ENCODE results near the gene COPG1. TPM values are rescaled to one million over a fixed set of nuclear protein-coding genes. Genes with fewer than 3 reads are reported as not detected.
A peak's percentile ranks its signal among the peaks of the same experiment; 100 is the strongest.

Gene COPG1
- total and polyA plus RNA-seq, 4 donors: 49.8 to 177 (median 87.0) TPM

DNA sequence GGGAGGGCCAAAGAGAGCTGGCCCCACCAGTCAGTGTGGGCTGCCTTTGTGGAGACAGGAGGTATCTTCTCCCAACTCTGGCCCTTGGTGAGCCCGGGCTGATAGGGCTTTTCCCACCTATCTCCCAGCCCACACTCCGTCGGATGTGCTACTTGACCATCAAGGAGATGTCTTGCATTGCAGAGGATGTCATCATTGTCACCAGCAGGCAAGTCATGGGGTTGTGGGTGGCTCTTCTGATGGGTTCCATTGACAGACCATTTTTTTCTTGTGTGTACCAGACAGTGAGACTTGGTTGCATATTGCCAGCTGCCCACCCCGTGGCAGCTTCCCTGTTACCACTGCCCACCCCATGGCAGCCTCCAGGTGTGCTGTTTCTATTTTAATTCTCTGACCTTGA, 3.3 kb downstream of the COPG1 start:
- WGBS: 96% methylated on average over 4 of the region's 4 CpGs
- DNase-seq (ENCODE audit: low spot score): no peak
- Histone ChIP-seq H3K4me3 (ENCODE audit: low read depth in 1 of 3, low read length in 3 of 3) (no peak overlapping the region), H3K9ac (ENCODE audit: low read depth in 1 of 2, low read length in 2 of 2) (no peak overlapping the region), H3K27ac (ENCODE audit: low read depth in 1 of 2, low read length in 2 of 2) (no peak overlapping the region), H3K27me3 (ENCODE audit: control insufficient read depth in 4 of 4, insufficient read depth in 4 of 4, low read length in 3 of 4) (no peaks in the 10 kb centered on the region), H3K9me3 (ENCODE audit: control insufficient read depth in 4 of 4, low read length in 3 of 4) (no peaks in the 10 kb centered on the region), H3K36me3 (ENCODE audit: control insufficient read depth in 4 of 4, insufficient read depth in 3 of 4, low read depth in 1 of 4, low read length in 3 of 4) (peaks cover 10 to 52% (median 47%) of the 10 kb centered on the region in 4 donors), H3K4me1 (ENCODE audit: control insufficient read depth in 4 of 4, insufficient read depth in 4 of 4, low read length in 3 of 4) (peaks cover 3 to 29% (median 26%) of the 10 kb centered on the region in 4 donors)
- no peak for TF ChIP-seq EGR1 (IDR thresholded peaks at IDR 0.05; ENCODE audit: low read depth in 2 of 2)
- TF ChIP-seq TAF1 (conservative IDR thresholded peaks at IDR 0.05): no peak
- no peak for TF ChIP-seq YY1 (IDR thresholded peaks at IDR 0.05)
- no peak for TF ChIP-seq SP1 (IDR thresholded peaks at IDR 0.05)
- no peak for TF ChIP-seq GABPA (IDR thresholded peaks at IDR 0.05 in 1 of 2, conservative IDR thresholded peaks at IDR 0.05 in 1 of 2)
- no peak for TF ChIP-seq FOXA1 (IDR thresholded peaks at IDR 0.05)
- no peak for TF ChIP-seq RAD21 (IDR thresholded peaks at IDR 0.05)
- TF ChIP-seq CTCF (IDR thresholded peaks at IDR 0.05; ENCODE audit: low read depth, low read length, missing input control): no peak
- TF ChIP-seq FOXA2 (IDR thresholded peaks at IDR 0.05): no peak

- 96% methylated on average over 12 of the region's 12 CpGs for WGBS
- DNase-seq (ENCODE audit: low spot score): no peak
- H3K36me3 ChIP-seq (ENCODE audit: control insufficient read depth in 4 of 4, insufficient read depth in 3 of 4, low read depth in 1 of 4, low read length in 3 of 4): peaks cover 13 to 64% (median 57%) of the 10 kb centered on the region in 4 donors
These were observed 5.3 kb downstream of the COPG1 start for GRCh38 chr3:129254536-129255230.

DNA sequence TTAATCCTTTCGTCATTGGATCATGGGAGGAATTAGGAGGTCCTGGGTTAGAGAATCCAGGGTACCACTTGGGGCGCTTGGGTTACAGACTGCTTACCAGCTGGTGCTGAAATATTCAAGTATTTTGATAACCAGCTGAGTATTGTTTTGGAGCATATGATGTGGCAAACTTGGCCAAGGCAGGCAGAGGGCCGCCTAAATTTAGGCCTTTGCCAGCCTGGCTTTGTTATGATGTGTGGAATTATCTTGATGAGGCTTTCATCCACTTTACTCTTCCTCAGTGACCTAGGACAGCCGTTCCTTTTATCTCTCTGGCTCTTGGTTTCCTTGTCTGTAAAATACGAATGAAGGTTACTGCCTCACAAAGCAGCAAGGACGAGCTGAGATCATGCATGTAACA, 6.9 kb downstream of the COPG1 start:
- Histone ChIP-seq H3K9ac (ENCODE audit: low read depth in 1 of 2, low read length in 2 of 2) (no peak overlapping the region), H3K27ac (ENCODE audit: low read depth in 1 of 2, low read length in 2 of 2) (peak overlapping the region in 1 of 2 donors; percentile 60), H3K27me3 (ENCODE audit: control insufficient read depth in 4 of 4, insufficient read depth in 4 of 4, low read length in 3 of 4) (no peaks in the 10 kb centered on the region), H3K36me3 (ENCODE audit: control insufficient read depth in 4 of 4, insufficient read depth in 3 of 4, low read depth in 1 of 4, low read length in 3 of 4) (peaks cover 23 to 80% (median 71%) of the 10 kb centered on the region in 4 donors), H3K4me3 (ENCODE audit: low read depth in 1 of 3, low read length in 3 of 3) (no peak overlapping the region), H3K9me3 (ENCODE audit: control insufficient read depth in 4 of 4, low read length in 3 of 4) (no peaks in the 10 kb centered on the region), H3K4me1 (ENCODE audit: control insufficient read depth in 4 of 4, insufficient read depth in 4 of 4, low read length in 3 of 4) (peaks cover 6 to 32% (median 28%) of the 10 kb centered on the region in 4 donors)
- DNase-seq (ENCODE audit: low spot score): no peak
- WGBS: 87% methylated on average over 6 of the region's 6 CpGs
- no peak for TF ChIP-seq ATF3 (IDR thresholded peaks at IDR 0.05)

More at GRCh38 chr3:129254536-129255230, 5.3 kb downstream of the COPG1 start:
- Histone ChIP-seq H3K27me3 (ENCODE audit: control insufficient read depth in 4 of 4, insufficient read depth in 4 of 4, low read length in 3 of 4) (no peaks in the 10 kb centered on the region), H3K27ac (ENCODE audit: low read depth in 1 of 2, low read length in 2 of 2) (no peak overlapping the region), H3K4me3 (ENCODE audit: low read depth in 1 of 3, low read length in 3 of 3) (no peak overlapping the region), H3K9ac (ENCODE audit: low read depth in 1 of 2, low read length in 2 of 2) (no peak overlapping the region), H3K4me1 (ENCODE audit: control insufficient read depth in 4 of 4, insufficient read depth in 4 of 4, low read length in 3 of 4) (peaks cover 6 to 35% (median 30%) of the 10 kb centered on the region in 4 donors), H3K9me3 (ENCODE audit: control insufficient read depth in 4 of 4, low read length in 3 of 4) (no peaks in the 10 kb centered on the region)
- TF ChIP-seq RXRA (IDR thresholded peaks at IDR 0.05): no peak
- TF ChIP-seq ATF3 (IDR thresholded peaks at IDR 0.05): no peak
- no peak for TF ChIP-seq EGR1 (IDR thresholded peaks at IDR 0.05; ENCODE audit: low read depth in 2 of 2)
- no peak for TF ChIP-seq FOXA1 (IDR thresholded peaks at IDR 0.05)
- TF ChIP-seq SP1 (IDR thresholded peaks at IDR 0.05): no peak
- no peak for TF ChIP-seq TAF1 (conservative IDR thresholded peaks at IDR 0.05)
- TF ChIP-seq HNF4G (IDR thresholded peaks at IDR 0.05): no peak
- TF ChIP-seq GABPA (IDR thresholded peaks at IDR 0.05 in 1 of 2, conservative IDR thresholded peaks at IDR 0.05 in 1 of 2): no peak
- no peak for TF ChIP-seq YY1 (IDR thresholded peaks at IDR 0.05)
- no peak for TF ChIP-seq RAD21 (IDR thresholded peaks at IDR 0.05)
- TF ChIP-seq MAX (IDR thresholded peaks at IDR 0.05): no peak
